ENCODE results near the gene ANKHD1.
"Not testable (repeated sequence)": the region's sequence is repeated elsewhere in the genome, so short reads cannot be mapped to it uniquely, and the experiment has no call there.

Gene ANKHD1

GRCh38 chr5:140421375-140421774 is 19.7 kb downstream of the ANKHD1 start:
- DNase-seq = not testable (repeated sequence)

GRCh38 chr5:140423609-140424008 is 22.0 kb downstream of the ANKHD1 start:
- DNase-seq = no peak

- DNase-seq = no peak
Measured at GRCh38 chr5:140424135-140424534, 22.5 kb downstream of the ANKHD1 start.

- not testable (repeated sequence) for DNase-seq
Measured at GRCh38 chr5:140427726-140428125, 26.1 kb downstream of the ANKHD1 start.

GRCh38 chr5:140429724-140430123 is 28.1 kb downstream of the ANKHD1 start:
- DNase-seq = no peak

DNA sequence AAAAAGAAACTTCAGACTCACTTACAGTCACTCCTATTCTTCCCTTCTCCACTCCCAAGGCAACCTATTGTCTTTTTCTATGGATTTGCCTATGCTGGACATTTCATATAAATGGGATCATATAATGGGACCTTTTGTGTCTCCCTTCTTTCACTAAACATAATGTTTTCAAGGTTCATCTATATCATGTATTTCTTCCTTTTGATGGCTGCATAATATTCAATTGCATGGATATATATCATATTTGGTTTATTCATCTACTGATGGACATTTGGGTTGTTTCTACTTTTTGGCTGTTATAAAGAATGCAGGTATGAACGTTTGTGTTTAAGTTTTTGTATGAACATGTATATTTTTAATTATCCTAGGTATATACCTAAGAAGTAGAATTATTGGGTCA is 30.6 kb downstream of the ANKHD1 start:
- DNase-seq = no peak

DNA sequence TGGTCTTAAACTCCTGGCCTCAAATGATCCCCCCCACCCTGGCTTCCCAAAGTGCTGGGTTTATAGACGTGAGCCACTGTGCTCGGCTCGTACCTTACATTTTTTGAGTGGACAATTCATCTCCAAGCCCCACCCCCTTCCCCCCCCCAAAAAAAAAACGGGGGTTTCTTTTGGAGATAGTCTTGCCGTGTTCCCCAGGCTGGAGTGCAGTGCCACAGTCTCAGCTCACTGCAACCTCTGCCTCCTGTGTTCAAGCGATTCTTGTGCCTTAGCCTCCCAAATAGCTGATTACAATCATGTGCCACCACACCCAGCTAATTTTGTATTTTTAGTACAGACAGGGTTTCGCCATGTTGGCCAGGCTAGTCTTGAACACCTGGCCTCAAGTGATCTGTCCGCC is 31.3 kb downstream of the ANKHD1 start:
- no peak for DNase-seq

DNA sequence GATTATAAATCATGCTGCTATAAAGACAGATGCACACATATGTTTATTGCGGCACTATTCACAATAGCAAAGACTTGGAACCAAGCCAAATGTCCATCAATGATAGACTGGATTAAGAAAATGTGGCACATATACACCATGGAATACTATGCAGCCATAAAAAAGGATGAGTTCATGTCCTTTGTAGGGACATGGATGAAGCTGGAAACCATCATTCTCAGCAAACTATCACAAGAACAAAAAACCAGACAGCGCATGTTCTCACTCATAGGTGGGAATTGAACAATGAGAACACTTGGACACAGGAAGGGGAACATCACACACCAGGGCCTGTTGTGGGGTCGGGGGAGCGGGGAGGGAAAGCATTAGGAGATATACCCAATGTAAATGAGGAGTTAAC is 55.7 kb downstream of the ANKHD1 start:
- not testable (repeated sequence) for DNase-seq

GRCh38 chr5:140466981-140467742 is 65.5 kb downstream of the ANKHD1 start:
- DNase-seq = no peak

DNA sequence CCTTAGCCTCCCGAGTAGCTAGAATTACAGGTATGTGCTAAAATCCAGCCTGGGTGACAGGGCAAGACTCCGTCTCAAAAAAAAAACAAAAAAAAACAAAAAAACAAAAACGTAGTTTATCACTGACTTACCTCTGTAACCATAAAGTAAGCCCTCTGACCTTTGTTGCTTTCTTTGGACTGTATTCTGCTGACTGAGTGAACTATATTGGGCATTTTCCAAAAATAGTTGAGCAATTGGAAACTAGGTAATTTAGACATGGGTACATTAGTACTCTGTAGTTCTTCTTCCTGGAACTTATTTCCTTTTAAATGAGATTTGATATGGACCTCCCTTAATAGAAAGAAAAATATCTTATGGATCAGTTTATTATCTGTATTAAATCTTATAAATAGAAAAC is 66.6 kb downstream of the ANKHD1 start:
- DNase-seq = no peak

- no peak for DNase-seq
Measured at GRCh38 chr5:140469259-140469658, 67.6 kb downstream of the ANKHD1 start.

DNA sequence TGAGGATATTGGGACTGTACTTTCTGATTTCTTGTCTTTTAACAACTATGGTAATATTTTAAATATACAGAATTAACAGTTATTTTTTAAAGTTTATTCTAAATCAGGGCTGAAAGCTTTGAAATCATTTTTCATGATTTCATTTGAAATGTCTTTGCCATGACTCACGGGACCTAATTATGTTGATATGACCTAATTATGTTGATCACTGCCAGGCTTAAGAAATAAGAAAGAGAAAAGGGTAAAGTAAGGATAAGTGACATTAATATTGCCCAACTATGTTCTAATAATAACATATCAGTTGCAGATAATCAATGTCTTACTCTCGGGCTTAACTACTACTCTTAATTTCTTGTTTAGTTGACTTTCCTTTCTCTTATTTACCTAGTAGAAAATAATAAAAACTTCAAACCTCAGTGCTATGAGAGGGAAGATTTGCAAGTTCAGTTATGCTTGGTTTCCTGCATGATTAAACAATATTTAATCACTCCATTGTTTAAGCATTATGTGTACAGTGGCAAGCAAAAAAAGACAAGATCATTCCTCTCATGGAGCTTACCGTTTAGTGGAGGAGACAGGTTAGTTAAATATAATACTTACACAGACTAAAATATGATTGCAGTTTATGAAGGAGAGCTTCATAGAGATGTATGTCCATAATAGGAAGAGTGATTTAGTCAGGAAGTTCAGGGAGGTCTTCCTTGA is 78.8 kb downstream of the ANKHD1 start:
- DNase-seq = no peak

DNA sequence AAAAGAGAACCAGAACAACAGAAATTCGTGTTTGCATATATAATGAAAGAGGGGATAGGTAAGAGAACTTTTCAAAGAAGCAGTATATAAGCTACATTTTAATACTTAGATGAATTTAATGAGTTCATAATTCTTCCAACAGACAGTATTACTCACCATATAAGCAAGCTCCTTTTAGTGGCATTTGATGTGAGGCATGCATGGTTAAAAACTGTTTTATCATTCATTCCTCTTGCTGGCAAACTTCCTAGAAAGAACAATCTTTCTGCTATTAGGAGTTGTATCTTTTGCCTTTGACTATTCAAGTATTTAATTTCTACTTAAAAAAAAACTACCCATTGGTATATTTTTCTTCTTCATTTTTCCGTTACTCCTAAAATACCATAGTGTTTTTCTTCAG is 80.1 kb downstream of the ANKHD1 start:
- no peak for DNase-seq

DNA sequence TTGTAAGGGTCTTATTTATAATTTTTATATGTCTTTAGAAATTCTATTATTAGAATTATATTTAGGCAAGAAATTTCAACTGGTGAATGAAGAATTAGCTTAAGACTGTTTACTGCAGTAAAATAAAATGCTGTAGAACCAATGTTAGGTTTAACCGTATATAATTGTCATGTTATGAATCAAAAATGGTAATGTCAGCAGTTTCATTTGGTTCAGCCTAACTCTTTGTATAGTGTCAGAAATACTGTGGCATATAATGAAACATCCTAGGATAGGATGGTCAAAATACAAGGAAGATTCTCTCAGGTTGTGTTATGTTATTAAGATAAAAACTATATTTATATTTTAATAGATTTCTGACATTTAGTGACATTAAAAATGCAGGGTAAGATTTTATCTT is 81.4 kb downstream of the ANKHD1 start:
- DNase-seq = no peak

GRCh38 chr5:140488141-140488540 is 86.5 kb downstream of the ANKHD1 start:
- DNase-seq = not testable (repeated sequence)

DNA sequence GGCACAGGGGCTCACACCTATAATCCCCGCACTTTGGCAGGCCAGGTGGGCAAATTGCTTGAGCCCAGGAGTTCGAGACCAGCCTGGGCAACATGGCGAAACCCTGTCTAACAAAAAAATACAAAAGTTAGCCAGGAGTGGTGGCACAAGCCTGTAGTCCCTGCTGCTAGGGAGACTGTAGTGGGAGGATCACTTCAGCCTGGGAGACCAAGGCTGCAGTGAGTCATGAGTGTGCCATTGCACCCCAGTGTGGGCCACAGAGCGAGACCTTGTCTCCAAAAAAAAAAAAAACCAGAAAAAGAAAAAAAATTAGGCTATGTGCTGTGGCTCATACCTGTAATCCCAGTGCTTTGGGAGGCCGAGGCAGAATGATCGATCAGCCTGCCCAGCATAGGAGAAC is 87.3 kb downstream of the ANKHD1 start:
- DNase-seq = no peak

DNA sequence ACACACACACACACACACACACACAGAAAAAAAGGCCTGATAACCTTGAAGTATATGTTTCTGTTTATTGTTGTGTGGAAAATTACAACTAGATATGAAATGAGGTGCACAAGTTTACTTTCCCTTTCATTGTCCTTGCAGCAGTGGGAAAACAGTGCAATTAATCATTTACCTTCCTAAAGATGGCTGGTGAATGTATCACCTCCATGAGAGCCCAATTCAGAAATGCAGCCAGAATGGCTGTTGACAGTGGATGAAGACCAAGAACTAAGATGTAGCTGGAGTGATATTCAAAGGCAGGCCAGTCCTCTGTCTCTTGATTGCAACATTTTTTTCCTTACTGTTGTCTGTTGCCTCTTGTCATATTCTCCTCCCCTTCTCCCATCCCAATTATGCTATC is 96.3 kb downstream of the ANKHD1 start:
- DNase-seq = no peak

DNA sequence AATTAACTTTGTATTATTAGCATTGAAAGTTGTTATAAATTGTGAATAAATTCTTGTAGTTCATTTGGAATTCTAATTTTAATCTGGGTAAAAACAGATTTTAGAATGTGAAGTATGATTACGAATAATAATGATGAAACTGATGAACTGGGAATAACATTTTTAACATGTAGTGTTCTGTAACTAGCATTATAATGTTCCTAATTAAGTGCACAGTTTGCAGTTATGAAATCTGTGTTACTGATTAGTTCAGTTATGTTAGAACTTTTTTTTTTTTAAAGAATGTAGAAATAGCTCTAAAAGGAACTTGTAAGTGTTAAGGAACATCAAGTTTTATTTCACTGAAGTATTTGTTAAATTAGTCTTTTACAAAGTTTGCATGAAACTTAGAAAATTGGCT is 97.0 kb downstream of the ANKHD1 start:
- no peak for DNase-seq

GRCh38 chr5:140502834-140503233 is 101.2 kb downstream of the ANKHD1 start:
- DNase-seq = no peak

- DNase-seq = no peak
Measured at GRCh38 chr5:140509898-140510297, 108.3 kb downstream of the ANKHD1 start.

DNA sequence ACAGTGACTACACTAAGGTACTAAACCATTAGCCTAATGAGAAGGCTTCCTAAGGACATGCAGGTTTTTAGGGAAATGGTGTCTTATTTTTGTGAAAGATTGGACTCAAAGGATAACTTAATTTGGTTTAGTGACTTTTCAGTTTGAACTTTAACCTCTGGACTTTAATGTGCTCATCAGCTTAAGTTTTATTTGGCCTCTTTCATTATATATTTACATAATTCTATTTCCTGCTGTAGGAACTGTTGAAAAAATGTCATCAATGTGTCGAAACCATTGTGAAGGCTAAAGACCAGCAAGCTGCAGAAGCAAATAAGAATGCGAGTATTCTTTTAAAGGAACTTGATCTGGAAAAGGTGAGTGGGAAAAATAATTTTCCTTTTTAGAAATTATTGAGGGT is 111.5 kb downstream of the ANKHD1 start:
- DNase-seq = no peak

GRCh38 chr5:140524003-140524402 is 122.4 kb downstream of the ANKHD1 start:
- no peak for DNase-seq

DNA sequence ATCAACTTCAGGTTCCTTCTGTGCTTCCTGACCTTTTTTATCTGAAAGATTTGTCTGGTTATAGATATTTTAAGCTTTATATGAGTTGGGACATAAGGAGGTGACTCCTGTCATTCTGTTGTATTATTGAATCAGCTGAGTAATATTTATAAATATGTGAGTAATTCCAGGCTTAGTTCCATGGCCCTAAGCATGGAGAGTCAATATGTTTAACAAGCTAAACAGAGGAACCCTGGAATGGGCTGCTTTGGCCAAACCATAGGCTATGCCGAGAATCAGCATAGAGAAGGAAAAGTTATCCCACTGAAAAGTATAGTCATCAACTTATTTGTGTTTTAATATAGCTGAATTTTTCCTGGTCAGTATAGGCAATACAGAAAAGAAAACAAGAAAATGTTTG is 138.6 kb downstream of the ANKHD1 start:
- DNase-seq = no peak

GRCh38 chr5:140542972-140543371 is 141.3 kb downstream of the ANKHD1 start:
- DNase-seq = no peak

DNA sequence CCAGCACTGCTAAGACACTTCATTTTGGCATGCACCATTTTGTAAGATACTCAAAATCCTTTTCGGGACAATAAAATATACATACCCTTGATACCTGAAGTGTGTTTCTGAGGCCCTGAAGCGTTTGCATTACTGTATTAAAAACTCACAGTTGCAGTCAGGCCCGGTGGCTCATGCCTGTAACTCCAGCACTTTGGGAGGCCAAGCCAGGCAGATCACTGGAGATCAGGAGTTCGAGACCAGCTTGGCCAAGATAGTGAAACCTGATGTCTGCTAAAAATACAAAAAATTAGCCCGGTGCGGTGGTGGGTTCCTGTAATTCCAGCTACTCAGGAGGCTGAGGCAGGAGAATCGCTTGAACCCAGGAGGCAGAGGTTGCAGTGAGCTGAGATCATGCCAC is 143.4 kb downstream of the ANKHD1 start:
- no peak for DNase-seq
